Testis (tissue), 2 donors: ENCODE results near the gene ARAP2.

Experiments
- CTCF ChIP-seq, 3 experiments: fragments of 450-650 bp in 2 of 3; fragments of 200-600 bp in 1 of 3; sonication (generic) in 1 of 3; IDR thresholded peaks; one replicate each; pipeline ENCODE4 v1.5.1; 2016 to 2019; ENCODE audit warnings: antibody characterized with exemption in 3 of 3, mild to moderate bottlenecking in 2 of 3, moderate library complexity in 1 of 3
- POLR2A ChIP-seq: fragments of 450-650 bp; IDR thresholded peaks from one replicate; pipeline ENCODE4 v1.6.1; 2017; ENCODE audit warnings: antibody characterized with exemption, mild to moderate bottlenecking, moderate library complexity

- TF ChIP-seq CTCF (IDR thresholded peaks at IDR 0.05) (no peak), POLR2A (no peak)
Measured at GRCh38 chr4:36235306-36235705, 9.0 kb downstream of the ARAP2 start.
